HG03439 (cell line): ENCODE measurements around the gene HRAS.

Experiments used
- ATAC-seq: cut with Tn5 transposase; IDR thresholded peaks from one replicate; pipeline ENCODE4 v1.9.1; 2021; ENCODE audit warnings: mild to moderate bottlenecking, moderate library complexity; ENCODE audit not compliant: unreplicated experiment

Gene HRAS

DNA sequence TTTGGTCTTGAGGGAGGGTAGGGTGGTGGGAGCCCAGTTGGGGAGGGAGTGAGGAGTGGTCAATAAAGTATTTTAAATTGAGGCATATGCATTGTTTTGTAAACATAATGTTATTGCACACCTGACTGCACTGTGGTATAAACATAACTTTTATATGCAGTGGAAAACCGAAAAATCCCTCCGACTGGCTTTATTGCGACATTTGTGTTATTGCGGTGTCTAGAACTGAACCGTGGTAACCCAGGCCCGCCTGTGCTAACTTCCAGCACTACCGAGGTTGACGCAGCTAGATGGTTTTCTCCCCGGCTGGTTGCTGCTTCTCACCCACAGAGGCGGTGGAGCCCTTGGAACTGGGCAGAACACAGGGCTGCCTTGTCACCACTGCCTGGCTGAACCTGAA is 20.8 kb downstream of the HRAS start:
- ATAC-seq: no peak

DNA sequence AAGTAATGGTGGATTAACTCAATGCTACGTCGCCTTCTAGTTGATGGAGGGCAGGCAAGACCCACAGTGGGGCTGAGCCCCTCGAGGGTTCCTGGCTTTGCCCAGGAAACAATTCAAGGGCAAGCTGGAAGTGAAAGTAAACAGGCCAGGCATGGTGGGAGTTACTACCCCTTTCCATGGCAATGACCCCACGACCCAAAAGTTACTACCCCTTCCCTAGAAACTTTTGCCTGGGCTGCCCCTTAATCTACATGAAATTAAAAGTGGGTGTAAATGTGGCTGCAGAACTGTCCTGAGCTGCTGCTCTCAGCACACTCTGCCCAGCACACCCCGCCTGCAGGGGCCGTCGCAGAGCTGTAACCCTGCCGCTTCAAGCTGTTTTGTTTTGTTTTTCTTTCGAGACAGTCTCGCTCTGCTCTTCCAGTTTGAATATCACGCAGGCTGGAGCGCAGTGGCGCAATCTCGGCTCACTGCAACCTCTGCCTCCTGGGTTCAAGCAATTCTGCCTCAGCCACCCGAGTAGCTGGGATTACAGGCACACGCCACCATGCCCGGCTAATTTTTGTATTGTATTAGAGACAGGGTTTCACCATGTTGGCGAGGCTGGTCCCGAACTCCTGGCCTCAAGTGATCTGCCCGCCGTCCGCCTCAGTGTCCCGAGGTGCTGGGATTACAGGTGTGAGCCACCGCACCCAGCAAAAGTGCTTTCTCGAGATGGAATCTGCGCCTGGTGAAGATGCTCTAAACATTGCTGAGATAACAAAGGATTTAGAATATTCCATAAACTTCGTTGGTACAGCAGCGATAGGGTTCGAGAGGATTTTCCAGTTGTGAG is 22.4 kb downstream of the HRAS start:
- no peak for ATAC-seq

DNA sequence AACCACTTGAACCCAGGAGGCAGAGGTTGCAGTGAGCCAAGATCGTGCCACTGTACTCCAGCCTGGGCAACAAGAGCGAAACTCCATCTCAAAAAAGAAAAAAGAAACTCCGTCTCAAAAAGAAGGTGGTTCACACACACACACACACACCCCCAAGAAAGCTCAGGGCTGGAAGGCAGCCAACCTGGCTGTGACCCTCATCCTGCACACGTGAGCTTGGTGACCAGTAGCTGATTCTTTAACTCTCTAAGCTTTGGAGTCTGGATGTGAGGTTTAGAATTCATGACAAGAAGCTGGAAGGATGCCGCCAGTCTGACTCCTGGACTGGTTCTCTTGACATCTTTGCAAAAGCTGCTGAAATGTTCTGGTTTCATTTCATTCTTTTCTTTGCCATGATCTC is 26.4 kb downstream of the HRAS start:
- no peak for ATAC-seq

DNA sequence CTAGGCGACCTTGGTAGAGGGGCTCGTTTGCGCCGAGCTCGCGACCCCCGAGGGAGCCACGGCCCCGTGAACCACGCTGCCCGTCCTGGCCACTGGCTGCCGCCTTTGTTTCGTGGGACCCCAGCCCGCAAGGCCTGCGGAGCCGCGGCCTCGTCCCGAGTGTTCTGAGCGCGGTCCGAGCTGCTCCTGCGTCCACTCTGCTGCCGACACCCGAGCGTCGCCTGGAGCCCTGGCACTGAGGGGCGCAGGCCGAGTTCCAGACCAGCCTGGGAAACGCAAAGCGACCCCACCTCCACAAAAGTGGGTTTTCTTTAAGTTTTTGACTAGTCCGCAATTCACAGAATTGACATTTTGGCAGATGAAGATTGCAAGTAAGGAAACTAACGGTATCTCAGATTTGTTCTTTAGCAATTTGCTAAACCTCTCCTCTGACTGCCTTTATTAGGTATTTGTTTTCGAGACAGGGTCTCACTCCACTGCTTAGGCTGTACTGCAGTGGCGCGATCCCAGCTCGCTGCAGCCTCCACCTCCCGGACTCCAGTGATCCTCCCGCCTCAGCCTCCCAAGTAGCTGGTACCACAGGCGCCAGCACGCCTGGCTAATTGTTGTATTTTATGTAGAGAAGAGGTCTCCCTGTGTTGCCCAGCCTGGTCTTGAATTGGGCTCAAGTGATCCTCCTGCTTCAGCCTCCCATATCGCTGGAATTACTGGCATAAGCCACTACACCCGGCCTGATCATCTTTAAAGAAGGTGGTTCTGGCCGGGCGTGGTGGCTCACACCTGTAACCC is 27.5 kb downstream of the HRAS start:
- ATAC-seq: no peak

DNA sequence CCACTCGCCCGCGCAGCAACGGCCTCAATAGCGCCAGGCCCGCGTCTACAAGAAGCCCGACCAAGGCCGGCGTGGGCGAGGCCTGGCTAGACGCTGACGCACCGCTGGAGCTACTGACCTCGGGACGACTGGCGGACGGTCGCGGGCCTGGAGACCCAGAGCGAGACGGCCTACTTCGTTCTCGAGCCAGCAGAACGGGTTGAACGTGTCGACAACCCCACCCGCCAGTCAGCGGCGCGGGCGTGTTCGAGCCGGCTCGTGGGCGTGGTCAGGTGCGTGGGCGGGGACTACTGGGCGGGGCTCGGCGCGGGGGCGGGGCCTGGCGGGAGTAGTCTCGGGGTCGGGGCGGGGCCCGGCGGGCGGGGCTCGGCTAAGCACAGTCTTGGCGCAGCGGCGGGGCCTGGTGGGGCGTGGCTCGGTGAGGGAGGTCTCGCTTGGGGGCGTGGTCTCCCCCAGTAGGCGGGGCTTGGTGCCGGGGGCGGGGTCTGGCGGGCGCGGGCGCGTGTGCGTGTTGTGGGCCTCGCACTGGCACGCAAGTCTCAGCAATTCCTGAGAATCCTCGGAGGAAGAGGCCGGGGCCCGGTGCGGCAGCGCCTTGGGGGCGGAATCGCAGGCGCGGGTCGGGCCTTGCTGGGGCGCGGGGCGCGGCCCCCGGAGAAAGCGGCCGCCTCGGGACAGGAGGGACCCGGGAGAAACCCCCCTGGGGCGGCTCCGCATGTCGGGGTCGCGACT is 28.2 kb downstream of the HRAS start, which contains the start of gene RNH1:
Gene RNH1, minus strand, starts transcription at position 248 of the 732 bp plus-strand sequence. CDS start 5,080 bp downstream, outside the sequence.
- ATAC-seq: peak; percentile 48

DNA sequence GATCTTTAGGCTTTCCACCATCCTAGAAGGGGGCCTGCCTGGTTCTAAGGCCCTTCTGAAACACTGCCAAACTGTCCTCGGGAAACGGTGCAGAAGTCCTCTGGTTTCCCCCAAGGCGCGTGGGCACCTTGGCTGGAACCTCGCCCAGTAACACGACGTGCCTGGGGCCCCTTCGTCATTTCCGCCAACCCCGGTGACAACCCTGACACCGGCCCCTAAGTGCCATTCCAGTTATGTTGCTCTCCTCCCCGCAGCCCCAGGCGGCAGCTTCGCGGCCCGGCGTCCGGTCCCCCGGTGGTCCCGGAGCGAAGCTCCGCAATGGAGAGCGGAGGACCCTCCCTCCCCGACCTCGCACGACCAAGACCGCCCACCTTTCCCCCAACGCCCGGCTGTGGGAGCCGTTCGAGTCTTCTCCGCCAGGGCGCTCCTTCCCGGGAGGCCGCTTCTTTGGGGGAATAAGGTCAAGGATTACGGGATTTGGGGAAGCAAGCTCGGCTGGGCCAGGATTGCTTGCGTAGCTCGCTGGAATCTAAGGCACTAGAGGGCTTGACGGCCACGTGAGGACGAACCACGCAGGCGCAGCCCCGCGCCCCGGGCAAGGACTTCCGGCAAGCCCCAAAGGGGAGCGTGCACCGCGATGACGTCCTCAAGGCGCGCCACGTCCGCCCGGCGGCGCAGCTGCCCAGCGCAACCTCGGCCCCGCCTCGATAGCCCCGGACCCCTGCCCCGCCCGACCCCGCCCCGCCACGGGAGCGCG is 29.0 kb downstream of the HRAS start:
- ATAC-seq: peak; percentile 60

DNA sequence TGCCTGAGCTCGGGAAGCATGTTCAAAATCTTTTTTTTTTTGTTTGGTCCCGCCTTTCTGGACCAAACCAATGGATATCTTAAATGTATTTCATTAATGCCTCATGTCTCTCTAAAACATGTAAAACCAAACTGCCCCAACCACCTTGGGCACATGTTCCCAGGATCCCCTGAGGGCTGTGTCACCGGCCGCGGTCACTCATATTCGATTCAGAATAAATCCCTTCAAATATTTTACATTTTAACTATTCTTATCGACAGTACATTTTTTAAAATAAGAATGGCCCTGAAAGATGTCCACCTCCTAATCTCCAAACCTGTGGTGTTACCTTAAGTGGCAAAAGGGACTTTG is 30.4 kb downstream of the HRAS start:
- ATAC-seq: no peak

DNA sequence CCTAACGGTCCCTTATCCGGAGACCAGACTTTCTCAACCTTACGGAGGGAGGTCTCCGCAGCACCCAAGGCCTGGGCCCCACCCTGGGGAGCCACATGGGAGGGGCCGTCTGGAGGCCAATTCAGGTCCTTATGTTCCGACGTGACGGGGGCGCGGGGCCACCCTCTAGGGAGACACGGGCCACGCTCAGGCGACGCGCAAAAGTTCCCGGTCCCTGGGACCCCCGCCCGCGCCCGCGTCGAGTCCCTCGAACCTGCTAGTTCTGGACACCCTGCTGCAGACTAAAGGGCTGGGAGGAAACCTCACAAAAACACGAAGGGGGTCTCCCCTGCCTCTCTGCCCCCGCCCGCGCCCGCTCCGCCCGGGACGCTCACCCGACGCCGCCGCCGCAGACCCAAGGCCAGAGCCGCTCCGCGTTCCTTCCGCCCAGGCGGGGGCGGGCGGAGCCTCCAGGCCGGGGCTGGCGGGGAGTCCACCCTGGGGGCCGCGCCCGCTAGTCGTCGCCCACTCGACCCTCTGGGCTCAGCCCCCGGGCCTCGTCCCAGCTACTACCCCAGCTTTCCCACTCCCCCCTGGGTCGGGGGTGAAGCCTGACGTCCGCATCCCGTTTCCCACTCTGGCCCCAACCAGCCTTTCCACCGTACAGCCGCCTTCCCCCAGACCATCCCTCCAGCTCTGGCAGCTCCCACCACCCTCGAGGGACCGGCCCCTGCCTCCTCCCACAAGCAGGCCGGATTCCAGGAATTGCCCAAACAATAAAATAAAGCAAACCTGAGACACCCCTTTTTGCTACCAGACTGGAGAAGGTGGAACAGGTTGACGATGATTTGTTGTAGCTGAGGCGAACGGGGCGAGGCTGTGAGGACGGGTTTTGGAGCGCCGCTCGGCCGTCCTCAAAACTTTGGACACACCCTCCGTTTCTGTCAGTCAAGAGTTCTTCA is 31.1 kb downstream of the HRAS start:
- ATAC-seq: no peak

DNA sequence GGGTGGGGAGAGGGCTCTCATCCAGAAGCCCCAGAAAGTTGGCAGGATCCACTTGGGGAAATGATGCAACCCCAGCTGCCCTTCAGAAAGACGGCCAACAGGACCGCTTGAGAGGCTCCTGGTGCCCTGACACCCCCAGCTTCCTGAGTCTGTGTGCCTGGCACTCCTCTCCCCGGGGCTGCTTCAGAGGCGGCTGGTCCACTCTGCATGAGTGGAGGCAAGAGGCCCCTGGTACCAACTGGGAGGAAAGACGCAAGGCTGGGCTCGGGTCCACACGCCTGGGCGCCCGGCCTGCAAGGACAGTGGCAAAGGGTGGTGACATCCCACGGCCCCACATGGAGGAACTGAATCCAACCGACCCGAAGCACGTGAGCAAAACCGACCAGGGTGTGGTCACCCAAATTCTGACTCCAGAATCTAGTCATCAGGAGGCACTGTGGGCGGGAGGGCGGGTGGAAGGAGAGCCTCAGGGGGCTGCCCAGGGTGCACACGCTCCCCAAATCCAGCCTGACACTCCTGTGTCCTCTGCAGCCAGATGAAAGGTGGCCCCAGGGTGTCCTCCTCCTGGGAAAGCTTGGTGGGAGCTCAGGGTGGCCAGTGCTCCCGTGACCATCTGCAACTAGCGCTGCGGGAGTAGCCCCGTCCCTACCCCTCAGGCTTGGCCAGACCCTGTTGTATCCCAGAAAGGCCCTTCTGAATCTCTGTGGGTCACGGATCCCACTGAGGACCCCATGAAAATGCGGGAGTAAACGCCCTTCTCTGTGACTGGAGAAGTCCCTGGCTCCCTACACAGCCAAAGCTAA is 32.0 kb downstream of the HRAS start:
- no peak for ATAC-seq

DNA sequence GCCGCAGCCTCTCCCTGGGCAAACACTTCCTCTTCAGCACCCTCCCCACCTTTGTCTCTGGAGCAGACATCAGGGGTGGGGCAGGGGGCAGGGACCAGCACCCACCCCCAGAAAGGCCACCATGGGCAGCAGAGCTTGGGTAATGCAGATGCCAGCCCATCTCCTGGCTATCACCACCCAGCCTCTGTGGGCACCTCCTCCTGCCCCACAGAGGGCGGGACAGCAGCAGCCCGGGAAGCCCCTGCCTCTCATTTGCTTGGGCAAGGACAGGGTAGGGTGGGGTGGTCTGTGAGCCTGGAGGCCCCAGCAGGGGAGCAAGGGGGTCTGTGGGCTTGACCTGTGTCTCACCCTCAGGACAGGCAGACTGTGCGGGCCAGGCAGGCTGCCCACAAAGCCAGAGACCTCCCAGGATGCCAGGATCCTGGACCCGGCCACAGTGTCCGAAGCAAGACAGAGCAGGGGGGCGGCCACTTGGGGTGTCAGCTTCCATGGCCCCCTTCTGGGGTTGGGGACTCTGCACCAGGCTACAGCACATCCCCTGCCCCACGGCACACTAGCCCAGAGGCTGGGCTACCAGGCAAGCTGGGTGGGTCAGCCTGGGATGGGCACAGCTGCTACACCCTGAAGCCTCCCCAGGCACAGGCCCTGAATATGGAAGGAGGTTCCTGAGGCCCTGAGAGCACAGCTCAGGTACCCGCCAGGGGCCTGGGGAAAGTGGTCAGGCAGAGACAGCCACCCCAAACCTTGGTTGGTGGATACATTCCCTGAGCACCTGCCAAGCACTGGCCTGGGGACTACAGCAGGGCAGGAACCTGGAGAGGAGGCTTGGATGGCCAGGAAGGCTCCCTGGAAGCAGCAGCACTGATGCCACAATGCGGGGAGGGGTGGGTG is 32.8 kb downstream of the HRAS start:
- no peak for ATAC-seq

DNA sequence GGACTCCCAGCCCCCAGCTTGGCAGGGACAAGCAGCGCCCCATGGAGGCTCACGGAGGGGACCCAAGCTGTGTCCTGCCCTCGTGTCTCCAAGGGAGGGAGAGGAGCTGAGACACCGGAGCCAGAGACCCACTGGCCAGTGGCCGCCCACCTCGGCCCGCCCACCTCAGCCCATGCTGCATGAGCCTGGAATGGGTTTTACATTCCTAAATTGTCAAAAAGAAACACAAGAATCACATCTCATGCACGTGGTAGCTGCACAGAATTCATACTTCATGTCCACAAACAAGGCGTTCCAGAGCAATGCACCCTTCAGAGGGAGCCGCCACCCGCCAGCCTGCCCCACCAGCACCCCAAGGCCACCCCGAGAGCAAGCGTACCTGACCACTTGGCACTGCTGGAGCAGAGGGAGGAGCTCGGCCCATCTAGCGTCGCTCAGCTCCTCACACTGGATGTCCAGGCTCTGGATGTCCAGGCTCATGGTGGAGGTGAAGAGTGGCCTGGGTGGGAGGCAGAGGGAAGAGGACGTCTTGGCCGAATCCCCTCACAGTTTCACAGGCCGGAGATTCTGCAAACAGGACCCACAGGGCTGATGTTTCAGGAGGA is 33.6 kb downstream of the HRAS start:
- no peak for ATAC-seq

DNA sequence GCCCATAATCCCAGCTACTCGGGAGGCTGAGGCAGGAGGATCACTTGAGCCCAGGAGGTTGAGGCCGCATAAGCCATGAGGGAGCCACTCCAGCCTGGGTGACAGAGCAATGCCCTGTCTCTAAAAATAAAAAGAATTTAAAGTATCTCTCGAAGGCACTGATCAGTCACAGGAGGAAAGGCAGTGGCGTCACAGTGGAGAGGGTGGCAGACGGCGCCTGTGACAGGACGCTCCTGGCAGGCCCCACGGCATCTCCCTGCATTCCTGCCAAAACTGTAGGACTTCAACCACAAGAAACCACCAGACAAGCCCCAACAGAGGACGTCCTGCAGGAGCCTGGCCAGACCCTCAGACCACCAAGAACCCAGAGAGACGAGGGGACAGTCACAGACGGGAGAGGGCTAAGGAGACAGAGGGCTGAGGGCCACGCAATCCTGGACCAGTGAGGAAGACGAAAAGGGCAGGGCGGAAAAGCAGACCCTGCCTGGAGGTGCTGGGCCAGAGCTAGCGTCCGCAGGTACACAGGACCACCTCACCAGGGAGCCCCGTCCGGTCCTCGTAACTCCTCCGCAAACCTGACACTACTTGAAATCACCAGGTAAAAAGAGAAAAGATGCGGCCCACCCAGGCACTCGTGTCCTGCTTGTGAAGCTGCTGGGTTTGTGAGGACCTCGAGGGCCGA is 34.2 kb downstream of the HRAS start:
- no peak for ATAC-seq

DNA sequence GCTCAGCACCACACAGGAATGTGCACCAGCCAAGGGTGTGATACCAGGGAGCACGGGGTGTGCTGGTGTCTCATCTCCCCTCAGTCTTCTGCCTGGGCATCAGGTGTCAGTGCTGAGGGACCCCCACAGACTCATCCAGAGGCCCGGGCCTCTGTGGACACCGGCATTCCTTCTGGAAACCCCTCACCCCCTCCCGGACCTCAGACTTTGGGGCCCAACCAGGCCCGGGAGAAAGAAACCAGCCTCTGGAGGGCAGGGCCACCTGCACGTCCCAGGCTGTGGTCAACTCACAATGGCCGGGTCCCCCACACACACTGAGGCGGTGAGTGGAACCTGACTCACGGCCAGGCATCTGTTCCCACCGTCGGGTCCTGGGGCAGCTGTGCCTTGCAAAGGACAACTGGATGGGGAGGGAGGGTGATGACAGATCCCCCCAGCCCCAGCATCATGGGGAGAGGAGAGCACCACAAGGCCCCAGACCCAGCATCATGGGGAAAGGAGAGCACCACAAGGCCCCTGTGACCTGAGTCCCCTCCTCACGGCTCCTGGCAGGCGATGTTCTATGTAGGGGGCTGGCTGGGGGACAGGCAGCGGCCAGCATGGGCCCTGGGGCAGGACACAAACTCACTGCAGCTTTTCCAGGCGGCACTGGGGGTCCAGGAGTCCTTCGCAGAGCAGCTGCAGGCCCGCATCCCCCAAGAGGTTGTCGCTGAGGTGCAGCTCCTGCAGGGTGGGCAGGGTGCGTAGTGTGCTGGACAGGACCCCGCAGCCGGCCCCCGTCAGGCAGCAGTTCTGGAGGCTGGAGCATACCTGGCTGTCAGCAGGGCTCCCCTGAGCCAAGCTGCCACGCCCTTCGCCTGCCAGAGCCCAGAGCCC is 35.9 kb downstream of the HRAS start:
- ATAC-seq: no peak

DNA sequence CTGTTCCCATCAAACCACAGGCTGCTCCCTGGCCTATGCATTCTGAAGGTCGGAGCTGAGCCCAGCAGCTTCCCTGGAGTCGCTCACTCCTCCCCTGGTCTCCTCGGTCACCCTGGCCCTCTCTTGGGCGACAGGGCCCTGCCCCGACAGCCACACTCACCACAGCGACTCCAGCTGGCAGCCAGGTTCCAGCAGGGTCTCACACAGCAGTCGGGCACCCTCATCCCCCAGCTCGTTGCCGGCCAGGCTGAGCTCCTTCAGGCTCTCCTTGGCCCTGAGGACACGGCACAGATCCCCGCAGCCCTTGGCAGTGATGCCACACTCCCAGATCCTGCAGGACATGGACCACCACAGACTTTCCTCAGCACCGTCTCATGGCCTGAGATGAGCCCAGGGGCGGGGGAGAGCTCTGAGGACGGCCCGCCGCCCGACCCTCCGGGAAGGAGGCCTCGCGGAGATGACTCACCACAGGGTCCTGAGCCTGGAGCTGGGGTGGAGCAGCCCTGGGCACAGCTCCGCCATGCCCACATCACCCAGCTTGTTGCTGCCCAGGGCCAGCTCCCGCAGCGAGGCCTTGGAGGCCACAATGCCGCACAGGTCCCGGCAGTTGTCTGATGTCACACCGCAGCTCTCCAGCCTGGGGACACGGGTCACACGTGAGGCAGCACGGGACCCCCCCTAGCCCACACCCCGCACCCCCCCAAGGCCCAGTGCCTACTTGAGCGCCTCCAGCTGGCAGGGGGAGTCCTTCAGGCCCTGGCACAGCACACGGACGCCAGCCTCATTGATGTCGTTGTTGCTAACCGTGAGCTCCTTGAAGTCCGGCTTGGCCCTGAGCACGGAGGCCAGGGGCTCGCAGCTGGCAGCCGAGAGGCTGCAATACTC is 36.8 kb downstream of the HRAS start:
- ATAC-seq: no peak
